Glomerular visceral epithelial cell (primary cell): ENCODE data around the gene GALR2.
A peak's percentile ranks its signal among the peaks of the same experiment; 100 is the strongest.
"Not testable (repeated sequence)": the region's sequence is repeated elsewhere in the genome, so short reads cannot be mapped to it uniquely, and the experiment has no call there.

Source experiments
- DNase-seq: peaks from one replicate; pipeline ENCODE4 v3.0.0-alpha.2; 2016; ENCODE audit errors: extremely low spot score

GALR2 gene

GRCh38 chr17:76049836-76050537 is 24.6 kb upstream of the GALR2 start:
- DNase-seq = no peak

DNA sequence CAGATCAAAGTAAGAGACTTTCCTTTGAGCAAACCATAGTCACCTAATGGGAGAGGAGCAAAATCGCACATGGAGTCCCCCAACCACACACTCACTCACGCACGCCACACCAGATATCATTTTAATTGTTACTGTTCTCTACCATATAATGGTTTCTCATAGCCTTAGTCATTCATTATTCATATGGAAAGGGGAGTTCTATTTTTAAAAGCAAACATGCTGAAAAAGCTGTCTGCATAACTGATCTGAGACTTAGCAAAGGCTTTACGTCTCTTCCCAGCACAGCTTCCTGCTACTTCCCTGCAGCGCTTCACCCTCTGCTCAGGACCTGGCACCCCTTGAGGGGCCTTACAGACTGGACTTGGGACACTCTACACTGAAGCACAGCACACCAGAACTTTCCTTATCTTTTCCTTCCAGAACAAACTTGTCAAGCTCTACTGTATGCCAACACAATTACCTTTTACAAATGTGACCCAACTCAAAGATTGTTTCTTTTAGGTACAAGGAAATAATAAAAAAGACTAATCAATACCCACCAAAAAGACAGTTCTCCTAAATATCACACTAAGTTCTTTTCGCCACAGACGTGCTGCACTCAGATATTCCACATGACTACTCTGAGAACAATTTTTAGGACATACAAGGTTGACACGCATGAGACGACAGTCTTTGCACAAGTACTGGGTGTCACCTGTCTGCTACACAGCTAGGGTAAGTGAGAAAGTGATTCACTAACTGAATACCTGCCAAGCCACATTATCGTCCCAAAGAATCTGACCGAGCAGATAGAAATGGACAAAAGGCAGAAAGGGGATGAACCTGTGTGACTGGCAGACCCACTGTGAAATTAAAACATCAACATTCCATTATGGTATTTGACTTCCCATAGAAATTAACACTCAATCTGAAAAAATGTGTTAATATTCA is 23.8 kb upstream of the GALR2 start:
- DNase-seq = peak; percentile 92

GRCh38 chr17:76051561-76051960 is 23.0 kb upstream of the GALR2 start:
- DNase-seq = peak; percentile 54

DNA sequence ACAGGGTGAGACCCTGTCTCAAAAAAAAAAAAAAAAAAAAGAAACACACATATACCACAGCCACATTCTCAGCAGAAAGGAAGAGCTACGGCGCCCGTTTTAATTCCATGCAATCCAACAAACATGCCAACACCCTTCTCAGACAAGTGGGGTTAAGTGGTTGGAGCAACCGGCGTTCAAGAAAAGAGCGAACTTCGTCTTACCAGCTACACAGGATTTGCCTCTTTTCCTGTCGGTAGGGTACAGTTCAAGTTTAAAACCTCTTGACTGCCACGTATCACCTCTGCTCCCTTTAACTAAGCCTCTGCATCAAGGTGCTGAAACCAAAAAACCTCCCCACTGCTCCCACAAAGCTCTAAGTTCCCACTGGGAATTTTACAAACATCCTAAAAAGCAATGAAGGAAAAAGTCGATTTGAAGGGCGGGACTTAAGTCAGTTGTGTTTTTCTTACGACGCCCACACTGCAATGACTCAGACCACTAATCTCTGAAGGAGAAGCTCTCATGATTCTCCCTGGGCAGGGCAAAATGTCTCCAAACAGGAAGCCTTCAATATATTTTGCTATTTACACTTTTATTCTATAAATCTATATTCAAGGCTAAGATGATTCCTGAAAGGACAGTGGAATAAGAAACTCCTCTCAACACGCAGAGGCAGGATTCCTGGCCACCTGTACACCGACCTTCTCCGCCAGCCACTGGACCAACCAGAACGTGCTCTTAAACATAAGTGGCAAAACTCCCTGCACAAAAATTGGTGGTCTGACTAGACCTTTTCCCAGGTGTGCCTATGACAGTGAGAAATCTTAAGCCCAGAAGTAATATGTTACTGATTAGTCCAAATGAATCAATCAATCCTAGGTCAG is 21.1 kb upstream of the GALR2 start:
- peak; percentile 60 for DNase-seq

GRCh38 chr17:76054112-76054476 is 20.5 kb upstream of the GALR2 start:
- DNase-seq = peak; percentile 47

- no peak for DNase-seq
Observed at GRCh38 chr17:76056882-76057281, 17.7 kb upstream of the GALR2 start.

- DNase-seq = not testable (repeated sequence)
Observed at GRCh38 chr17:76058264-76058663, 16.3 kb upstream of the GALR2 start.

- DNase-seq = no peak
Observed at GRCh38 chr17:76063875-76064546, 10.6 kb upstream of the GALR2 start.

DNA sequence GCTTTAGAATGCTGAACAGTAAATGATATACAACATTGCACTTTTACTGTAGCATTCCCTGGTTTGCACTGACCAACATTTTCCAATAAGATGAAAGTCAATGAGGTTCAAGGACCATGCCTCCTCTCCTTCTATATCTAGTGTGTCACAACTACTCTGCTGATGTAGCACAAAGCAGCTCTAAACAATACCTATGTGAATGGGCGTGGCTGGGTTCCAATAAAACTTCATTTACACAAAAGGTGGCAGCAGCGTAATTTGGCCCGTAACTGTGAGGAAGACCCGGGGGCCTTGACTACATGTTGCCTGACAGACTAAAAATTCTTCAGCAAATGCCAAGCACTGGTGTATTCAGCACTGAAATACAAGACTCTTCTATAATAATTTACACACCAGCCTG is 8.8 kb upstream of the GALR2 start:
- no peak for DNase-seq

DNA sequence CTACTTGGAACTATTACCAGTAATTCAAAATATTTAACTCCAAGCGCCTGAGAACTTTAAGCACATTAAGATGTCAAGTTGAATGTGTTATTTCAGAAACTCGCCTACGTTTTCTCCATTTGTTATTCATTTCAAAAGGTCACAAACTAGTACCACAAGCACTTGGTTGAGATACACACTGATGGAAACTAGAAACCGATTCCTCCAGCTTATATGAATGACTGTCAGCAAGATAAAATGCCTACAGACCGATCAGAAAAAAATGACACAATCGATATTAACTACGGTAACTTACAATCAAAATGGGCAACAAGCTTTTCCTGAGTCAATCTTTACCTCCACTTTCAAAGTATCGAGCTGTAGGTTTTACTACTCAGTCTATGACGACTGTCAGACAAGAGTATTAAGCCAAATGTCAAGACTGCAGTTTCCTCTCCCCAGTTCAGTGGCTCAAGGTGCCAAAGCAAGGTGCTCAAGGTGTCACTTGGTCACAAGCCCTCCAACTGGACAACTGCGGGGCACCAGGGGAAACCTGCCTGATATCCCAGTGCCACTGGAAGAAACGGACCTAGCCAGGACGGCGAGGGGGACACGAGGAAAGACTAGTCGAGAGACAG is 2.9 kb upstream of the GALR2 start:
- no peak for DNase-seq

- DNase-seq = peak; percentile 92
Observed at GRCh38 chr17:76072148-76072858, 2.3 kb upstream of the GALR2 start, which contains the start of gene SRP68. TSS of gene SRP68 (minus strand) at chr17:76072517. CDS start at chr17:76072491, 26 bp downstream.

GRCh38 chr17:76075364-76076145 is 974 bp downstream of the GALR2 start:
- DNase-seq = no peak

DNA sequence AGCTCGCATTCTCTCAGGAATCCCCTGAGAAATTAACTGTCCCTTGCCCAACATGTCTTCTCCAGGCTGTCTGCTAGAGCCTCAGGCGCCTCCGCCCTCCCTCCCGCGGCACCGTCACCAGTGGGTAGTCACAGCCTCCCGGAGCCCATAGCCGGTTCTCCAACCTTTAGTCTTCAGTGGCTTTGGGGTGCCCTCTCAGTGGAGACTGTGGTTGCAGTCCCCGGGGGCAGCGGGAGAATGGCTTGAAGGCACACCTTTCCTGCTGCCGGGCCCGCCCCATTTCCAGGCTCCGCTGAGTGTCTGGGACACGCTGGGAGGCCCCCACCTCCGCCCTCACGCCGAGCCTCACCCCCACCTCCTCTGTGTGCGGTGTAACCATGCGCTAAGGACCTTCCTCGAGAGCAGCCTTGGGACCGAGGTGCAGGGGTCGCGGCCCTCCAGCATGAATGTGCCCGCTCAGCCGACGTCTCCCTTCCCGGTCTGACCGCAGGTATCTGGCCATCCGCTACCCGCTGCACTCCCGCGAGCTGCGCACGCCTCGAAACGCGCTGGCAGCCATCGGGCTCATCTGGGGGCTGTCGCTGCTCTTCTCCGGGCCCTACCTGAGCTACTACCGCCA is 1.7 kb downstream of the GALR2 start:
- no peak for DNase-seq

DNA sequence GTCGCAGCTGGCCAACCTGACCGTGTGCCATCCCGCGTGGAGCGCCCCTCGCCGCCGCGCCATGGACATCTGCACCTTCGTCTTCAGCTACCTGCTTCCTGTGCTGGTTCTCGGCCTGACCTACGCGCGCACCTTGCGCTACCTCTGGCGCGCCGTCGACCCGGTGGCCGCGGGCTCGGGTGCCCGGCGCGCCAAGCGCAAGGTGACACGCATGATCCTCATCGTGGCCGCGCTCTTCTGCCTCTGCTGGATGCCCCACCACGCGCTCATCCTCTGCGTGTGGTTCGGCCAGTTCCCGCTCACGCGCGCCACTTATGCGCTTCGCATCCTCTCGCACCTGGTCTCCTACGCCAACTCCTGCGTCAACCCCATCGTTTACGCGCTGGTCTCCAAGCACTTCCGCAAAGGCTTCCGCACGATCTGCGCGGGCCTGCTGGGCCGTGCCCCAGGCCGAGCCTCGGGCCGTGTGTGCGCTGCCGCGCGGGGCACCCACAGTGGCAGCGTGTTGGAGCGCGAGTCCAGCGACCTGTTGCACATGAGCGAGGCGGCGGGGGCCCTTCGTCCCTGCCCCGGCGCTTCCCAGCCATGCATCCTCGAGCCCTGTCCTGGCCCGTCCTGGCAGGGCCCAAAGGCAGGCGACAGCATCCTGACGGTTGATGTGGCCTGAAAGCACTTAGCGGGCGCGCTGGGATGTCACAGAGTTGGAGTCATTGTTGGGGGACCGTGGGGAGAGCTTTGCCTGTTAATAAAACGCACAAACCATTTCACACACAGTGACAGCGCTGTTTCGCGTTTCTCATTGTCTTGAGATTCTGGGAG is 2.4 kb downstream of the GALR2 start:
- no peak for DNase-seq

GRCh38 chr17:76077584-76078110 is 3.1 kb downstream of the GALR2 start:
- DNase-seq = no peak

DNA sequence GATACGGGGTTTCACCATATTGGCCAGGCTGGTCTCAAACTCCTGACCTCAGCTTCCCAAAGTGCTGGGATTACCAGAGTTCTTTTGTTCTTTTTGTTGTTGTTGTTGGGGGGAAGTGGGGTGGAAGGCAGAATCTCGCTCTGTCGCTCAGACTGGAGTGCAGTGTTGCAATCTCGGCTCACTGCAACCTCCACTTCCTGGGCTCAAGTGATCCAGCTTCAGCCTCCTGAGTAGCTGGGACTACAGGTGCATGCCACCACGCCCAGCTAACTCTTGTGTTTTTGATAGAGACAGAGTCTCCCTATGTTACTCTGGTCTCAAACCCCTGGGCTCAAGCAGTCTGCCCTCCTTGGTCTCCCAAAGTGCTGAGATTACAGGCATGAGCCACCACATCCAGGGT is 3.8 kb downstream of the GALR2 start:
- DNase-seq = not testable (repeated sequence)

DNA sequence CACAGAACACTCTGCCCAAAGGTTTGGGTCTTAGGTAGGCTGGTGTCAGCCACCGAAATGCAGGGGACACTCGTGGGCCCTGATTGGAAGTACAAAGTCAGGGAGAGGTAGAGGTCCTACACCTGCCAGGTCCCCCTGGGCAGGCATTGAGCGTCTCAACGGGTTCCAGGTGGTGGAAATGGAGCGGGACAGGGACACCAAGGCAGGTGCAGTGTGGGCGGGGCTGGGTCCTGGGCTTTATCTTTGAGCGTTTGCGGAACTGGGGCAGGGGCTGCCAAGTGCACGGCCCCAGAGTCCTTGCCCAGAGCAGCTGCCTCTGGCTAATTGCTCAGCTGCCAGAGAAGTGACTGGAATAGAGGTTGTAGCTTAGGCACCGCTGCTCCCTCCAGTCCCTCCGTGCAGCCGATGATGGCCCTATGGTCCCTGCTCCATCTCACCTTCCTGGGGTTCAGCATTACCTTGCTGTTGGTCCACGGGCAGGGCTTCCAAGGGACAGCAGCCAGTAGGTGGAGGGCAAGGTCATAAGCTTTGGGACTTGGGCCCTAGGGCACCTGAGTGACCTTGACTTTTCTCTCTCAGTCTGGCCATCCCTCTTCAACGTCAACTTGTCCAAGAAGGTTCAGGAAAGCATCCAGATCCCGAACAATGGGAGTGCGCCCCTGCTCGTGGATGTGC is 4.4 kb downstream of the GALR2 start, which contains the start of gene ZACN:
Gene ZACN, plus strand, starts transcription at position 323 of the 675 bp plus-strand sequence. Its CDS starts 83 bp downstream, at position 406.
- DNase-seq = no peak
